Measurements from ENCODE around the gene GRAP2.
A peak's percentile ranks its signal among the peaks of the same experiment; 100 is the strongest.
"Not testable (repeated sequence)": the region's sequence is repeated elsewhere in the genome, so short reads cannot be mapped to it uniquely, and the experiment has no call there.

The GRAP2 gene

DNA sequence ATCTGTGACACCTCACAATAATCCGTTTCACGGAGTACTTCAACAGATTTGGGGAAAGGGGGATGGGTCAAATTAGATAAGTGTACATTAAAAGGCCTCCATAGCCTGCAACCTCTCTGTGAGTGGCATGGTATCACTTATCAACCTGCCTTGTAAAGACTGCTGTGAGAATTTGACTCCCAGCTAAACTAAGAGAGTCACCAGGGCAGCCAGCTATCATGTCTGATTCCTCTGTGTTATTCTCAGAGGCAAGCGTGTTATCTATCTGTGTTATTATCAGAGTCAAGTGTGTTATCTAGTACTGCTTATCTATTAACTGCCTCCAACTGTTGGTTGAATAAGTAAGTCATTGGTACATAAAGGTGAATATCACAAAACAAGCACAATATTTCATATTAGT is 89.8 kb downstream of the GRAP2 start:
- no peak for DNase-seq (ENCODE audit: low spot score)
- in situ Hi-C loops (cut with MboI; ENCODE audit: low sequenced_read_pairs, unreplicated experiment): no loop called here
- TF ChIP-seq, protein P1, sequence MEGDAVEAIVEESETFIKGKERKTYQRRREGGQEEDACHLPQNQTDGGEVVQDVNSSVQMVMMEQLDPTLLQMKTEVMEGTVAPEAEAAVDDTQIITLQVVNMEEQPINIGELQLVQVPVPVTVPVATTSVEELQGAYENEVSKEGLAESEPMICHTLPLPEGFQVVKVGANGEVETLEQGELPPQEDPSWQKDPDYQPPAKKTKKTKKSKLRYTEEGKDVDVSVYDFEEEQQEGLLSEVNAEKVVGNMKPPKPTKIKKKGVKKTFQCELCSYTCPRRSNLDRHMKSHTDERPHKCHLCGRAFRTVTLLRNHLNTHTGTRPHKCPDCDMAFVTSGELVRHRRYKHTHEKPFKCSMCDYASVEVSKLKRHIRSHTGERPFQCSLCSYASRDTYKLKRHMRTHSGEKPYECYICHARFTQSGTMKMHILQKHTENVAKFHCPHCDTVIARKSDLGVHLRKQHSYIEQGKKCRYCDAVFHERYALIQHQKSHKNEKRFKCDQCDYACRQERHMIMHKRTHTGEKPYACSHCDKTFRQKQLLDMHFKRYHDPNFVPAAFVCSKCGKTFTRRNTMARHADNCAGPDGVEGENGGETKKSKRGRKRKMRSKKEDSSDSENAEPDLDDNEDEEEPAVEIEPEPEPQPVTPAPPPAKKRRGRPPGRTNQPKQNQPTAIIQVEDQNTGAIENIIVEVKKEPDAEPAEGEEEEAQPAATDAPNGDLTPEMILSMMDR (IDR thresholded peaks at IDR 0.05; ENCODE audit: borderline replicate concordance, control extremely low read depth, extremely low read depth, insufficient read depth, missing control alignments): no peak

DNA sequence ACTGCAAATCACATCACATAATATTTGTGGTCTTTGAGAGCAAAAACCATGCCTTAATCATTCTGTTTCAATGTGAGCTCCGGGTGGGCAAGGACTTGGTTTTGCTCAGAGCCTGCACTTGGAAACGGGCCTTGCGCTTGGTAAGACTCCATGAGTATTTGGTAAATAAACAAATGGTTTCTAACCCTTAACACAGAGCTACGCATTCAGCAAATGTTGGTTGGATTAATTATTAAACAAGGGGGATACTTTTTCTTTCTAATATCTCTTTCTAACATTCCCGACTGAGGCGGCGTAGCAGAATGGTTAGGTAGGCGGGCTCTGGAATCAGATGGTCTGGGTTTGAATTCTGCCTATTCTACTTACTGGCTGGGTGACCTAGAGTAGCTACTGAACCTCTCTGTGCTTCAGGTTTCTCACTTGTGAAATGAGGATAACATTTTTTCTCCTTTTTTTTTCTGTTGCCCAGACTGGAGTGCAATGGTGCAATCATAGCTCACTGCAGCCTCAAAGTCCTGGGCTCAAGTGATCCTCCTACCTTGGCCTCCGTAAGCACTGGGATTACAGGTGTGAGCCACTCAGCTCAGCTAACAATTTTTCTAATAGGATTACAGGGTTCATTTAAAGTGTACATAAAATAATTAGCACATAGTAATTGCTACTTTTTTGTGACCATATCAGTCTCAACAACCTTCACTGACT is 90.4 kb downstream of the GRAP2 start:
- no peak for DNase-seq (ENCODE audit: low spot score)
- TF ChIP-seq, protein P1 (IDR thresholded peaks at IDR 0.05; ENCODE audit: borderline replicate concordance, control extremely low read depth, extremely low read depth, insufficient read depth, missing control alignments): no peak
- in situ Hi-C loops (cut with MboI; ENCODE audit: low sequenced_read_pairs, unreplicated experiment): no loop called here

DNA sequence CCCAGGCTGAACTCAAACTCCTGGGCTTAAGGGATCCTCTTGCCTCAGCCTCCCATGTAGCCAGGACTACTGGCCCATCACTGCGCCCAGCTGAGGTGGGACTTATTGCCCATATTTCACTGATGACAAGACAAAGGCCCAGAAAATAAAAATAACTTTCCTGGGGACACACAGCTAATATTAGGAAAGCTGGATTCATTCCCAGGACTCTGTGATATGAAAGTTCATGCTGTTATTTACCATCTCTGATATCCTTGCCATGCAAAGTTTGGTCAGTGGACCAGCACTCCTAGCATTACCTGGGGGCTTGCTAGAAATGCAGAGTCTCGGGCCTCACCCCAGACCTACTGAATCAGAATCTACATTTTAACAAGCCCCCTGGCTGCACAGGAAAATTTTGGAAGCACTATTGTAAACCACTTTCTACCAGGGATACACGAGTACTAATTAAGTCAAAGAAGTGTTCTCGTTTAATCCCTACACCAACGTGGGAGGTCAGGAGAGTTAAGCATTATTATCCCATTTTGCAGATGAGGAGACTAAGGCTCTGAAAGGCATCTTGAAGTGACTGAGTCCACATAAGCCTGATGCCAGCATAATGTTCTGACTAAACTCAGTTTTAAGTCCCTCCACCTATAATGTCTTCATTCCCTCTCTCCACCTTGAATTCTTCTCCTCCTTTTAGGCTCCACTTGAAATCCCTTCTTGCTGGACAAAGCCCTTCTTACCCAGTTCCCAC is 91.4 kb downstream of the GRAP2 start:
- in situ Hi-C loops (cut with MboI; ENCODE audit: low sequenced_read_pairs, unreplicated experiment): no loop called here
- no peak for DNase-seq (ENCODE audit: low spot score)
- TF ChIP-seq, protein P1 (IDR thresholded peaks at IDR 0.05; ENCODE audit: borderline replicate concordance, control extremely low read depth, extremely low read depth, insufficient read depth, missing control alignments): no peak

DNA sequence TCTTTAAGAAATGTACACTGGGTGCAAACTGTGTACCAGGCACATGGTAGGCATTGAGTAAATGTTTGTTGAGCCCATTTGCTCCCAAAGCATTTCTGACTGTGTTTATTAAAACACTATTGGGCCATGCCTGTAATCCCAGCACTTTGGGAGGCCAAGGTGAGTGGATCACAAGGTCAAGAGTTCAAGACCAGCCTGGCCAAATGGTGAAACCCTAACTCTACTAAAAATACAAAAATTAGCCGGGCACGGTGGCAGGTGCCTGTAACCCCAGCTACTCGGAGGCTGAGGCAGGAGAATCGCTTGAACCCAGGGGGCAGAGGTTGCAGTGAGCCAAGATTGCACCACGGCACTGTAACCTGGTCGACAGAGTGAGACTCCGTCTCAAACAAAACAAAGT is 92.0 kb downstream of the GRAP2 start:
- in situ Hi-C loops (cut with MboI; ENCODE audit: low sequenced_read_pairs, unreplicated experiment); DNase-seq (ENCODE audit: low spot score): not testable (repeated sequence)

DNA sequence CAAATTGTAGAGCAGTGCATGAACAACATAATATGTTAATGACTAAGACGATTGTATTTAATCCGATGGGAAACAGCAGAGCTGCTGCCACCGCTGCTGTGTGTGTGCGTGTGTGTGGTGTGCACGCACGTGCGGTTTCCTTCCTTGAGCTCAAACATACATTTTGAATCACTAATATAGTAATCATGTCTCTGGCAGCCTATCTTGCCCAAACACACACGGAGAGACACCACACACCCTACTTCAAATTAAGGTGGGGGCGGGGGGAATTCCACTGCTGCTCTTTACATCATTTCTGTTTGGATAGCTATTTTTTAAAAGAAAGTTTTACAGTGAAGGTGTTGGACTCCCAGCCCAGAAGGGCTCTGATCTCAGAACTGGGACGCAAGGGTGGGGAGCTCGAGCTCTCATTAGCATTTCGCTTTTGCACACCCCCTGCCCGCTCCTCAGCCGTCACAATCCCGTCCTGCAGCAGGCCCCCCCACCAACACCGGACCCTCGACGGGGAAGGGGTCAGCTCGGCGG is 93.2 kb downstream of the GRAP2 start:
- TF ChIP-seq, protein P1 (IDR thresholded peaks at IDR 0.05; ENCODE audit: borderline replicate concordance, control extremely low read depth, extremely low read depth, insufficient read depth, missing control alignments): no peak
- in situ Hi-C loops (cut with MboI; ENCODE audit: low sequenced_read_pairs, unreplicated experiment): no loop called here
- DNase-seq (ENCODE audit: low spot score): no peak

DNA sequence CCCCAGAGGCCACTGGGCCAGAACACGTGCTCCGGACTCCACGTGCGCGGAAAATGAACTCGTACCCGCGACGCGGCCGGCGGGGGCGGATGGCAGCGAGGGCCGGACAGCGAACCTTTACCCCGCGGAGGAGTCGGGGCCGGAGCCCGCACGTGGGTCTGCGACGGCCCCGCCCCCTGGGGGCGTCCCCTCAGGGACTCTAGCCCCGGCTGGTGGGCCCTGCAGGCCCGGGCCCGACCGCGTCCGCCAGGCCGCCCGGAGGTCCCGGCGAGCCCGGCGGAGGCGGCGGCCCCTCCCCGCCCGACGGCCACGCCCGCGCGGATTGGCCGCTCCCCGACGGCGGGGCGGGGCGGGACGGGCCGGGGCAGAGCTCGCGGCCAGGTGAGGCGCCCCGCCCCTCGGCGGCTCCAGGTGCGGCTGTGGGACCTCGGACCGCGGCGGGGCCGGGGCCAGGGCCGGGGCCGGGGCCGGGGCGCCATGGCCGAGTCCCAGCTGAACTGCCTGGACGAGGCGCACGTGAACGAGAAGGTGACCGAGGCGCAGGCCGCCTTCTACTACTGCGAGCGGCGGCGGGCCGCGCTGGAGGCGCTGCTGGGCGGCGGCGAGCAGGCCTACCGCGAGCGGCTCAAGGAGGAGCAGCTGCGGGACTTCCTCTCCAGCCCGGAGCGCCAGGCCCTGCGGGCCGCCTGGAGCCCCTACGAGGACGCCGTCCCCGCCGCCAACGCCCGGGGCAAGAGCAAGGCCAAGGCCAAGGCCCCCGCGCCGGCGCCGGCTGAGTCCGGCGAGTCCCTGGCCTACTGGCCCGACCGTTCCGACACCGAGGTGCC is 93.9 kb downstream of the GRAP2 start, which contains the start of gene FAM83F:
FAM83F (plus strand) TSS at position 389 of the 827 bp plus-strand sequence; CDS start at position 478, 89 bp downstream.
- in situ Hi-C loops (cut with MboI; ENCODE audit: low sequenced_read_pairs, unreplicated experiment): no loop called here
- peak; percentile 77 for DNase-seq (ENCODE audit: low spot score)

More for the DNA sequence above, 93.9 kb downstream of the GRAP2 start, which contains the start of gene FAM83F:
- TF ChIP-seq, protein P1 (IDR thresholded peaks at IDR 0.05; ENCODE audit: borderline replicate concordance, control extremely low read depth, extremely low read depth, insufficient read depth, missing control alignments): no peak
